NB4 (cell line): ENCODE data around the gene CDK17.

Experiments
- DNase-seq: peaks from one replicate; pipeline ENCODE4 v3.0.0; 2010; ENCODE audit warnings: low read depth
- H3K4me3 ChIP-seq: one replicate; pipeline ENCODE4 v1.5.1; 2011; ENCODE audit warnings: mild to moderate bottlenecking, low read depth, low read length, moderate library complexity
- MAX ChIP-seq: IDR thresholded peaks from 2 replicates; pipeline ENCODE4 v1.6.1; 2011; ENCODE audit warnings: low read depth, low read length
- MYC ChIP-seq: IDR thresholded peaks from 2 replicates; pipeline ENCODE4 v1.6.1; 2011; ENCODE audit warnings: low read depth, low read length
- POLR2A ChIP-seq: IDR thresholded peaks from 2 replicates; pipeline ENCODE4 v1.6.1; 2011; ENCODE audit warnings: mild to moderate bottlenecking; ENCODE audit not compliant: insufficient read length; ENCODE audit errors: extremely low read depth
- TF ChIP-seq, protein P1 (sequence below): IDR thresholded peaks from one replicate; pipeline ENCODE4 v1.5.1; 2012; ENCODE audit warnings: low read depth, low read length

CDK17 gene

DNA sequence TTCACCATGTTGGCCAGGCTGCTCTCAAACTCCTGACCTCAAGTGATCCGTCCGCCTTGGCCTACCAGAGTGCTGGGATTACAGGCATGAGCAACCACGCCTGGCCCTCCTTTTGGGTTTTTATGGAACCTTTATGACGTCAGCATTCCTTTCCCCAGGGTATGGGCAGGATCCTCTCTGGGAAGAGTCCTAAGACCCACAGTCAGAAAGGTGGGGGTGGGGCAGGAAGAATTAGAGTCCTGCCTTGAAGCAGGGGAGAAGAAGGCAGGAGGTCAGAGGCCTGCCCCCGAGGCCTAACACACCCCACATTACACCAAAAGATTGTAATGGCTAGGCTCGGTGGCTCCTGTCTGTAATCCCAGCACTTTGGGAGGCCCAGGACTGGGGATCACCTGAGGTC, 30.8 kb upstream of the CDK17 start:
- DNase-seq = no peak
- no peak overlapping the region for H3K4me3 ChIP-seq
- TF ChIP-seq MYC (no peak), POLR2A (no peak), MAX (no peak)
- TF ChIP-seq, protein P1, sequence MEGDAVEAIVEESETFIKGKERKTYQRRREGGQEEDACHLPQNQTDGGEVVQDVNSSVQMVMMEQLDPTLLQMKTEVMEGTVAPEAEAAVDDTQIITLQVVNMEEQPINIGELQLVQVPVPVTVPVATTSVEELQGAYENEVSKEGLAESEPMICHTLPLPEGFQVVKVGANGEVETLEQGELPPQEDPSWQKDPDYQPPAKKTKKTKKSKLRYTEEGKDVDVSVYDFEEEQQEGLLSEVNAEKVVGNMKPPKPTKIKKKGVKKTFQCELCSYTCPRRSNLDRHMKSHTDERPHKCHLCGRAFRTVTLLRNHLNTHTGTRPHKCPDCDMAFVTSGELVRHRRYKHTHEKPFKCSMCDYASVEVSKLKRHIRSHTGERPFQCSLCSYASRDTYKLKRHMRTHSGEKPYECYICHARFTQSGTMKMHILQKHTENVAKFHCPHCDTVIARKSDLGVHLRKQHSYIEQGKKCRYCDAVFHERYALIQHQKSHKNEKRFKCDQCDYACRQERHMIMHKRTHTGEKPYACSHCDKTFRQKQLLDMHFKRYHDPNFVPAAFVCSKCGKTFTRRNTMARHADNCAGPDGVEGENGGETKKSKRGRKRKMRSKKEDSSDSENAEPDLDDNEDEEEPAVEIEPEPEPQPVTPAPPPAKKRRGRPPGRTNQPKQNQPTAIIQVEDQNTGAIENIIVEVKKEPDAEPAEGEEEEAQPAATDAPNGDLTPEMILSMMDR = no peak

DNA sequence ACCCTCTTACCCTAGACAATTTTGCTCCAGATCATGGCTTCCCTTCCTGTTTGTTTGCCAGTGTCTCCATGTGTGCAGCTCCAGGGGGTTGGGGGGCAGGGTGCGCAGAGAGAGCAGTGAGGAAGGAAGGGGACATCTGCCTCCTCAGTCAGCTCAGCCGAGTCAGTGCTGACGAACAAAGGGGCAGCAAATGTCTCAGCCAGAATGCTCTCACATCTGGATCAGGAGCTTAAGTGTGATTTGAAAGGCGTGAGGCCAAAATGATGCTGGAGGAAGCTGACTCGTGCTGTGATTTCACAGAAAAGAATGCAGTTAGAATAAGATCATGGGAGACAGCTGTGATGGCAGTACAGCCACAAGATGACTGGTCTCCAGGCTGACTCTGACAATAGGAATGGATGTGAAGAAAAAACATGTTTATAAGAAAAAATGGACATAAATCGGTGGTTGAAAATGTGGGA, 27.1 kb upstream of the CDK17 start:
- no peak for DNase-seq
- H3K4me3 ChIP-seq = no peak overlapping the region
- TF ChIP-seq, protein P1 = no peak
- TF ChIP-seq MYC (no peak), MAX (no peak), POLR2A (no peak)

- H3K4me3 ChIP-seq = no peak overlapping the region
Observed at GRCh38 chr12:96425951-96426350, 25.7 kb upstream of the CDK17 start.

DNA sequence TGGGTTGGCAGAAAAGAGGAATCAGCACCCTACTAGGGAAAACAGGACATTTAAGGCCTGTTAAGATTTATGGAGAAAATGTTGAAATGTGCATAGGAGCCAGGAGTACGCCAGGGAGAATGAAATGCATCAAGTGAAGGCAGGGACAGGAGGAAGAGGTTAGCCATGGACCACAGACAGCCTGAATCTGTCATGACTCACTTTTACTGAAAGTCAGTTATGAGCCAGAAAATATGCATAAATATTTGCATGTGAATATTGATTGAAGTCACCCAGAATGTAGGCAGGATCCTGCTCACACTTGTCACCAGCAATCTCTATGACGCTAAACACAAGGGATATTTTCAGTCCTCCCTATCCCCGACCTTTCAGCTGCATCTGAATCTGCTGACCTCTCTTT, 25.1 kb upstream of the CDK17 start:
- no peak for TF ChIP-seq MYC
- TF ChIP-seq, protein P1 = no peak
- no peak for TF ChIP-seq MAX
- no peak for TF ChIP-seq POLR2A
- H3K4me3 ChIP-seq = no peak overlapping the region
- DNase-seq = peak; percentile 41

More at GRCh38 chr12:96425951-96426350, 25.7 kb upstream of the CDK17 start:
- DNase-seq = peak; percentile 50
- TF ChIP-seq MYC (no peak), POLR2A (no peak), MAX (no peak)
- TF ChIP-seq, protein P1 = no peak

GRCh38 chr12:96424601-96425000, 24.4 kb upstream of the CDK17 start:
- no peak overlapping the region for H3K4me3 ChIP-seq
- no peak for DNase-seq
- no peak for TF ChIP-seq POLR2A
- no peak for TF ChIP-seq MYC
- no peak for TF ChIP-seq MAX
- TF ChIP-seq, protein P1 = no peak
